K562 (cell line): ENCODE results near the gene WWOX. TPM values are rescaled to one million over a fixed set of nuclear protein-coding genes. Genes with fewer than 3 reads are reported as not detected.

ENCODE experiments used
- ATAC-seq: fragments of 200-7000 bp; cut with Tn5 transposase; 3 replicates; pipeline ENCODE4 v1.9.1; 2020; ENCODE audit warnings: moderate library complexity
- BruUV-seq: library from RNA; stranded (reverse); fragments of 400-500 nt; replicated peaks from 2 replicates; lab custom pipeline; 2021; lab: Mats Ljungman, UMichigan
- CTCF ChIA-PET: fragments of 300-600 bp; formaldehyde crosslinking; extraction: SDS; loops from one replicate; lab custom pipeline; 2021; ENCODE audit warnings: low intra/inter-chr PET ratio; lab: Yijun Ruan, JAX
- POLR2A ChIA-PET: fragments of 300-600, 350-650 bp; sonication (Branson Sonifier 250); formaldehyde crosslinking; extraction: SDS; loops from one replicate; lab custom pipeline; 2021; ENCODE audit warnings: antibody characterized with exemption, inconsistent platforms; lab: Yijun Ruan, JAX
- DNase-seq, 4 experiments: peaks; one replicate each; pipeline versions ENCODE4 v3.0.0 to v3.0.0-alpha.2; 2011 to 2018; ENCODE audit warnings: low spot score in 3 of 4, mixed read lengths in 3 of 4; ENCODE audit errors: extremely low read depth in 1 of 4
- FAIRE-seq: peaks from 2 replicates; lab custom pipeline; 2011; peaks lifted over from hg19 to GRCh38; lab: Jason Lieb, UNC
- H2AFZ ChIP-seq: 2 replicates; pipeline ENCODE4 v1.6.0; 2011; ENCODE audit warnings: low read depth, low read length, control low read depth, inconsistent platforms
- H3K27ac ChIP-seq: fragments of 200-600 bp; 3 replicates; pipeline ENCODE4 v1.8.0; 2011; ENCODE audit warnings: low read depth, mild to moderate bottlenecking, control low read depth, inconsistent platforms, low read length, moderate library complexity, mixed read lengths; ENCODE audit errors: extremely low read depth
- H3K27me3 ChIP-seq, 2 experiments: fragments of 300-600 bp in 1 of 2; 2 replicates in 1 of 2; 3 replicates in 1 of 2; pipeline versions ENCODE4 v1.6.0 to v1.8.0; 2011; ENCODE audit warnings: inconsistent platforms in 2 of 2, low read length in 2 of 2, mild to moderate bottlenecking in 1 of 2, mixed read lengths in 1 of 2, moderate library complexity in 1 of 2; ENCODE audit not compliant: control insufficient read depth in 2 of 2, insufficient read depth in 2 of 2
- H3K36me3 ChIP-seq: fragments of 300-600 bp; 3 replicates; pipeline ENCODE4 v1.8.0; 2011; ENCODE audit warnings: mild to moderate bottlenecking, low read length, inconsistent platforms; ENCODE audit not compliant: control insufficient read depth, insufficient read depth
- H3K4me1 ChIP-seq, 2 experiments: fragments of 200-600 bp in 1 of 2; replicated peaks in 1 of 2; 2 replicates in 1 of 2; 3 replicates in 1 of 2; pipeline versions ENCODE4 v1.5.1 to v1.8.0; 2011; ENCODE audit warnings: inconsistent platforms in 2 of 2, low read length in 2 of 2, mild to moderate bottlenecking in 1 of 2, mixed read lengths in 1 of 2, moderate library complexity in 1 of 2; ENCODE audit not compliant: control insufficient read depth in 2 of 2, insufficient read depth in 2 of 2
- H3K4me2 ChIP-seq: 2 replicates; pipeline ENCODE4 v1.6.1; 2011; ENCODE audit warnings: low read length, control low read depth, inconsistent platforms, mixed read lengths; ENCODE audit not compliant: insufficient read depth
- H3K4me3 ChIP-seq: fragments of 200-600 bp; sonication (generic), shearing (Covaris generic); 2 replicates; pipeline ENCODE4 v1.5.1; 2016; ENCODE audit warnings: control low read depth, inconsistent platforms
- H3K79me2 ChIP-seq: fragments of 200-600 bp; 3 replicates; pipeline ENCODE4 v1.8.0; 2011; ENCODE audit warnings: low read length, inconsistent platforms; ENCODE audit not compliant: control insufficient read depth, insufficient read depth
- H3K9ac ChIP-seq, 2 experiments: 2 replicates each; pipeline versions ENCODE4 v1.6.0 to v1.6.1; 2011; ENCODE audit warnings: low read depth in 2 of 2, low read length in 2 of 2, control low read depth in 1 of 2, inconsistent platforms in 1 of 2, mild to moderate bottlenecking in 1 of 2, mixed read lengths in 1 of 2; ENCODE audit not compliant: insufficient read depth in 1 of 2
- H3K9me1 ChIP-seq: one replicate; pipeline ENCODE4 v1.6.0; 2011; ENCODE audit warnings: inconsistent platforms, mild to moderate bottlenecking, low read length, moderate library complexity; ENCODE audit not compliant: control insufficient read depth, insufficient read depth
- H3K9me3 ChIP-seq: replicated peaks from 2 replicates; pipeline ENCODE4 v1.5.1; 2011; ENCODE audit warnings: low read depth, low read length, inconsistent platforms; ENCODE audit not compliant: control insufficient read depth, insufficient read depth
- H4K20me1 ChIP-seq: replicated peaks from 2 replicates; pipeline ENCODE4 v1.6.1; 2011; ENCODE audit warnings: low read length, inconsistent platforms, mixed read lengths; ENCODE audit not compliant: control insufficient read depth, insufficient read depth
- BCL6 ChIP-seq: fragments of 250-450 bp; sonication (Bioruptor Pico); IDR thresholded peaks from 2 replicates; pipeline ENCODE4 v1.4.0; 2020
- EZH2 ChIP-seq: IDR thresholded peaks from 2 replicates; pipeline ENCODE4 v1.6.1; 2012; ENCODE audit warnings: low read depth, mild to moderate bottlenecking, inconsistent platforms, low read length, borderline replicate concordance
- IFI16 ChIP-seq: fragments of 250-450 bp; sonication (Bioruptor Pico); IDR thresholded peaks from 2 replicates; pipeline ENCODE4 v2.1.2; 2022; ENCODE audit warnings: mild to moderate bottlenecking, inconsistent platforms
- KDM4B ChIP-seq, 2 experiments: fragments of 450-650 bp in 1 of 2; sonication (generic) in 1 of 2; IDR thresholded peaks; 2 replicates each; pipeline ENCODE4 v1.6.1; 2016 to 2017; ENCODE audit warnings: borderline replicate concordance in 2 of 2, antibody characterized with exemption in 1 of 2, low read depth in 1 of 2, mild to moderate bottlenecking in 1 of 2
- MNT ChIP-seq, 2 experiments: fragments of 450-650 bp; conservative IDR thresholded peaks; 2 replicates each; pipeline ENCODE4 v1.6.1; 2017; ENCODE audit warnings: mild to moderate bottlenecking in 2 of 2, moderate library complexity in 2 of 2
- MYBL2 ChIP-seq, 2 experiments: fragments of 450-650 bp in 1 of 2; sonication (generic) in 1 of 2; formaldehyde crosslinking in 1 of 2; IDR thresholded peaks; 2 replicates each; pipeline versions ENCODE4 v1.6.1 to v1.8.1; 2017 to 2022; ENCODE audit warnings: borderline replicate concordance in 1 of 2, inconsistent platforms in 1 of 2, low read depth in 1 of 2, mild to moderate bottlenecking in 1 of 2, missing genetic modification reagents in 1 of 2, moderate library complexity in 1 of 2
- NRF1 ChIP-seq, 2 experiments: fragments of 450-650 bp; IDR thresholded peaks in 1 of 2; conservative IDR thresholded peaks in 1 of 2; 2 replicates each; pipeline ENCODE4 v1.6.1; 2014; ENCODE audit warnings: mild to moderate bottlenecking in 2 of 2
- SP2 ChIP-seq: IDR thresholded peaks from 2 replicates; pipeline ENCODE4 v1.6.1; 2011; ENCODE audit warnings: mild to moderate bottlenecking, low read depth, low read length, moderate library complexity; ENCODE audit not compliant: poor library complexity, severe bottlenecking; ENCODE audit errors: extremely low read depth
- TAF9B ChIP-seq: fragments of 450-650 bp; IDR thresholded peaks from 2 replicates; pipeline ENCODE4 v1.6.1; 2018; ENCODE audit warnings: mild to moderate bottlenecking; ENCODE audit not compliant: partially characterized antibody
- WHSC1 ChIP-seq: IDR thresholded peaks from one replicate; pipeline ENCODE4 v1.6.1; 2012; ENCODE audit warnings: low read length, control low read depth, inconsistent platforms
- ZKSCAN8 ChIP-seq: fragments of 200-800 bp; sonication (Bioruptor generic); IDR thresholded peaks from 2 replicates; pipeline ENCODE4 v1.6.1; 2016; ENCODE audit warnings: missing genetic modification characterization, missing compliant biosample characterization
- ZNF316 ChIP-seq: fragments of 450-650 bp; IDR thresholded peaks from 2 replicates; pipeline ENCODE4 v1.6.1; 2016
- ZNF41 ChIP-seq: fragments of 250-450 bp; sonication (Bioruptor Pico); conservative IDR thresholded peaks from 2 replicates; pipeline ENCODE4 v1.4.0; 2020; ENCODE audit warnings: mild to moderate bottlenecking
- ZNF431 ChIP-seq: sonication (generic); formaldehyde crosslinking; IDR thresholded peaks from 2 replicates; pipeline ENCODE4 v1.8.0; 2022; ENCODE audit warnings: mild to moderate bottlenecking, missing genetic modification reagents
- ZNF707 ChIP-seq: fragments of 250-450 bp; sonication (Bioruptor Pico); conservative IDR thresholded peaks from 2 replicates; pipeline ENCODE4 v1.8.0; 2022; ENCODE audit warnings: inconsistent platforms, mild to moderate bottlenecking, moderate library complexity
- ZNF766 ChIP-seq: fragments of 200-800 bp; sonication (Bioruptor generic); conservative IDR thresholded peaks from 2 replicates; pipeline ENCODE4 v1.6.1; 2016; ENCODE audit warnings: missing genetic modification characterization, missing compliant biosample characterization
- WGBS: fragments of 100-300 bp; shearing (Covaris generic); methylation state at CpG from one replicate; pipeline ENCODE4 v1.1.6; 2016; ENCODE audit warnings: low coverage, mixed read lengths; ENCODE audit not compliant: insufficient coverage; ENCODE audit errors: missing lambda C conversion rate; 5-methylcytosine and 5-hydroxymethylcytosine counted together
- in situ Hi-C: fragments of 300-500 bp; cut with MboI; formaldehyde crosslinking; loops from 4 replicates; pipeline ENCODE4 v1.15.0; 2018; ENCODE audit warnings: inconsistent platforms, mixed read lengths
- intact Hi-C: fragments of 100-400 bp; cut with micrococcal nuclease; formaldehyde crosslinking; loops from 2 replicates; pipeline ENCODE4 v1.14.2; 2022
- polyA plus RNA-seq, 8 experiments: library from polyadenylated mRNA; depleted of rRNA in 4 of 8; stranded (reverse) in 5 of 8; unstranded in 3 of 8; fragments of >200 nt; fragmentation: Nextera tagmentation in 2 of 8; fragmentation: Illumina TruSeq in 1 of 8; extraction: Ambion mirVana in 2 of 8; extraction: Trizol in 1 of 8; gene quantifications; 2 replicates each; pipeline versions ENCODE4 v1.2.1 to v1.2.3, GENCODE V29; 2011 to 2014; ENCODE audit warnings: inconsistent platforms in 1 of 8, missing spikeins in 1 of 8
- total RNA-seq, 7 experiments: library from RNA; depleted of rRNA in 6 of 7; stranded (reverse); fragments of >200 nt in 6 of 7; fragmentation: Illumina TruSeq in 2 of 7; extraction: Trizol in 2 of 7; gene quantifications; 2 replicates each; pipeline versions ENCODE4 v1.2.1 to v1.2.3, GENCODE V29; 2011 to 2021; ENCODE audit warnings: low replicate concordance in 1 of 7

The WWOX gene
- total and polyA plus RNA-seq, 9 of the 15 experiments (the other 6 are each of a cell fraction or from before 2014, with no cell fraction given) = 1.6 to 22.7 (median 8.1) TPM

GRCh38 chr16:78464833-78465232, 365.4 kb downstream of the WWOX start:
- H3K79me2 ChIP-seq = no peaks in the 10 kb centered on the region
- H3K36me3 ChIP-seq = no peaks in the 10 kb centered on the region
- H3K9ac ChIP-seq = no peak overlapping the region
- BruUV-seq = no TSS peak
- H3K4me2 ChIP-seq = no peak overlapping the region
- intact Hi-C loops (loop anchor here (10.0 kb wide), 1 partner anchor 230 kb away; no protein-coding TSS in a partner anchor), in situ Hi-C loops (no loop called here)
- no peaks in the 10 kb centered on the region for H3K4me1 ChIP-seq
- DNase-seq (no peak), ATAC-seq (no peak), FAIRE-seq (no peak)
- ChIA-PET POLR2A (no interaction called here), CTCF (no interaction called here)
- TF ChIP-seq IFI16 (no peak), ZNF766 (CRISPR knock-in tag) (no peak), ZKSCAN8 (CRISPR knock-in tag) (no peak), TAF9B (no peak), ZNF431 (CRISPR knock-in tag) (peak; percentile 93)
- no peaks in the 10 kb centered on the region for H3K9me3 ChIP-seq
- no peaks in the 10 kb centered on the region for H3K9me1 ChIP-seq
- no peak overlapping the region for H3K27ac ChIP-seq
- H2AFZ ChIP-seq = no peak overlapping the region
- H3K4me3 ChIP-seq = no peak overlapping the region
- 0% methylated on average over 3 of the region's 3 CpGs for WGBS
- 0 out of 2 replicates have a peak, but pooled peaks cover 5% of the 10 kb centered on the region for H4K20me1 ChIP-seq
- H3K27me3 ChIP-seq = peaks cover 13 to 14% of the 10 kb centered on the region in 2 experiments

- Histone ChIP-seq H3K79me2 (no peaks in the 10 kb centered on the region), H2AFZ (no peak overlapping the region), H3K27me3 (peaks cover 13 to 14% of the 10 kb centered on the region in 2 experiments), H4K20me1 (0 out of 2 replicates have a peak, but pooled peaks cover 5% of the 10 kb centered on the region), H3K9me1 (no peaks in the 10 kb centered on the region), H3K4me1 (no peaks in the 10 kb centered on the region), H3K36me3 (no peaks in the 10 kb centered on the region), H3K4me3 (no peak overlapping the region), H3K27ac (no peak overlapping the region), H3K9ac (no peak overlapping the region), H3K9me3 (no peaks in the 10 kb centered on the region), H3K4me2 (no peak overlapping the region)
- no peak for FAIRE-seq
- intact Hi-C loops (loop anchor here (10.0 kb wide), 1 partner anchor 231 kb away; no protein-coding TSS in a partner anchor), in situ Hi-C loops (no loop called here)
- WGBS = 30% methylated on average over 6 of the region's 6 CpGs
- POLR2A ChIA-PET = no interaction called here
- CTCF ChIA-PET = no interaction called here
- BruUV-seq = no TSS peak
- ATAC-seq = no peak
- DNase-seq = no peak
- no peak for TF ChIP-seq MYBL2 (IDR thresholded peaks at IDR 0.05; ENCODE audit: low read depth)
- no peak for TF ChIP-seq MYBL2 (CRISPR knock-in tag; IDR thresholded peaks at IDR 0.05; ENCODE audit: borderline replicate concordance)
- no peak for TF ChIP-seq WHSC1
- no peak for TF ChIP-seq EZH2
- TF ChIP-seq KDM4B (IDR thresholded peaks at IDR 0.05; ENCODE audit: borderline replicate concordance in 2 of 2, low read depth in 1 of 2) = no peak
- peak; percentile 82 for TF ChIP-seq ZNF316
- no peak for TF ChIP-seq ZNF41
- TF ChIP-seq ZNF707 (CRISPR knock-in tag) = no peak
- TF ChIP-seq BCL6 (CRISPR knock-in tag) = no peak
- no peak for TF ChIP-seq NRF1 (conservative IDR thresholded peaks at IDR 0.05 in 1 of 2, IDR thresholded peaks at IDR 0.05 in 1 of 2)
- TF ChIP-seq MNT (conservative IDR thresholded peaks at IDR 0.05) = no peak
- no peak for TF ChIP-seq SP2
Measured at GRCh38 chr16:78465730-78466129, 366.3 kb downstream of the WWOX start.
